Activated CD8-positive, alpha-beta memory T cell treated with anti-CD3 and anti-CD28 coated beads for 1 hour (primary cell): ENCODE data around the gene HNRNPM.
"Not testable (repeated sequence)": the region's sequence is repeated elsewhere in the genome, so short reads cannot be mapped to it uniquely, and the experiment has no call there.

Experiments used
- DNase-seq, 2 donors: peaks; one replicate each; pipeline ENCODE4 v3.0.0-alpha.2; 2020; ENCODE audit warnings: low read depth in 1 of 2; ENCODE audit errors: extremely low read depth in 1 of 2

The HNRNPM gene, protein sequence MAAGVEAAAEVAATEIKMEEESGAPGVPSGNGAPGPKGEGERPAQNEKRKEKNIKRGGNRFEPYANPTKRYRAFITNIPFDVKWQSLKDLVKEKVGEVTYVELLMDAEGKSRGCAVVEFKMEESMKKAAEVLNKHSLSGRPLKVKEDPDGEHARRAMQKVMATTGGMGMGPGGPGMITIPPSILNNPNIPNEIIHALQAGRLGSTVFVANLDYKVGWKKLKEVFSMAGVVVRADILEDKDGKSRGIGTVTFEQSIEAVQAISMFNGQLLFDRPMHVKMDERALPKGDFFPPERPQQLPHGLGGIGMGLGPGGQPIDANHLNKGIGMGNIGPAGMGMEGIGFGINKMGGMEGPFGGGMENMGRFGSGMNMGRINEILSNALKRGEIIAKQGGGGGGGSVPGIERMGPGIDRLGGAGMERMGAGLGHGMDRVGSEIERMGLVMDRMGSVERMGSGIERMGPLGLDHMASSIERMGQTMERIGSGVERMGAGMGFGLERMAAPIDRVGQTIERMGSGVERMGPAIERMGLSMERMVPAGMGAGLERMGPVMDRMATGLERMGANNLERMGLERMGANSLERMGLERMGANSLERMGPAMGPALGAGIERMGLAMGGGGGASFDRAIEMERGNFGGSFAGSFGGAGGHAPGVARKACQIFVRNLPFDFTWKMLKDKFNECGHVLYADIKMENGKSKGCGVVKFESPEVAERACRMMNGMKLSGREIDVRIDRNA

DNA sequence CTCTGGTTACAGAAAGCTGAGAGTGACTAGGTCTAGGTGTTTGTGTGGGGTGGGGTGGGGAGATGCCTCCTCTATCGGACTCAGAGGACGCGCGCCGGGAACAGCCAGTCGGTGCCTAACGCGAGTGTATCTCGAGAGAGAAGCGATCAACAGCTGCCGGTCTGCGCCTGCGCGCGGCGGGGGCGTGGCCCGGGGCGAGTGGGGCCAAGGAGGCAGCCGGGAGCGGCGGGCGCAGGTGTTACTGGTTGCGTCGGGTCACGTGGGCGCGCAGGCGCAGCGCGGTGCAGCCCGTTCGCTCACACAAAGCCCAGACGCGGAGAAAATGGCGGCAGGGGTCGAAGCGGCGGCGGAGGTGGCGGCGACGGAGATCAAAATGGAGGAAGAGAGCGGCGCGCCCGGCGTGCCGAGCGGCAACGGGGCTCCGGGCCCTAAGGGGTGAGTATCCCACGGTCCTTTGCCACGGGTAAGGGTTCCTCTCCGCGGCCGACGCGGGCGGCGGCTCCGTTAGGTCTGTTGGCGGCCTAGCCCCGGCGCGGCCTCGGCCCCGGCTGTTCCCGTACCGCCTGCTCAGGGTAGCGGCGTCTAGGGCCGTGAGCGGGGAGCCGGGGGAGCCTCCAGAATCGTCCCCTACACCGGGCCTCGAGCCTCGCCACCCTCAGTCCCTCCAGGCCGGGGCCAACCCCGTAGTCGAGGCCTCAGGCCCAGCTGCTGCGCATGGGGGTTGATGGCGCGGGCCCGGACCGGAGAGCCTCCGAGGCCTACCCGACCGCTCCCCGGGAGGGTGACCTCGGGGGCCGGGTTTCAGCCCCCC lies at the start of gene HNRNPM:
TSS of gene HNRNPM (plus strand) at position 299 of the 811 bp plus-strand sequence. CDS start at position 323, 24 bp downstream.
- DNase-seq = peak; percentile 100

DNA sequence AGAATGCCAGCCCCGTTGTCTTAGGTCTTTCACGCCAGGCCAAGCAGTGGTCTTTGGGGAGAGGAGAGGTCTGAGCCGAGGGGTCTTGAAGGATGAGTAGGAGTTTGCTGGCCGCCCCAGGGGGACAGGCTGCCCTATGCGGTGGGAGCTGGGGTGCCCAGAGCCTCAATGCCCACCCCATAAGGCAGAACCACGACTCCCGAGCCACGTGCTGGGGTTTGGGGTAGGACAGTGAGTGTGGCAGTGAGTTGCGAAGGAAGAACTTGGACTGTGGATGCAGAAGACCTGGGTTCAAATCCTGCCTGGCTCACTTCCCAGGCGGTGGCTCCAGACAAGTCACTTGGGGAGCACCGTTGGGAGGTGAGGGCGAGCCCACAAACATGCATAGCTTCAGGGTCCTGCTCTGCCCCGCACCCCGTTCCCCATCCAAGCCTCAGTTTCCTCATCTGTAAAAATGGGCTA lies 49.1 kb upstream of the HNRNPM start:
- DNase-seq = no peak

DNA sequence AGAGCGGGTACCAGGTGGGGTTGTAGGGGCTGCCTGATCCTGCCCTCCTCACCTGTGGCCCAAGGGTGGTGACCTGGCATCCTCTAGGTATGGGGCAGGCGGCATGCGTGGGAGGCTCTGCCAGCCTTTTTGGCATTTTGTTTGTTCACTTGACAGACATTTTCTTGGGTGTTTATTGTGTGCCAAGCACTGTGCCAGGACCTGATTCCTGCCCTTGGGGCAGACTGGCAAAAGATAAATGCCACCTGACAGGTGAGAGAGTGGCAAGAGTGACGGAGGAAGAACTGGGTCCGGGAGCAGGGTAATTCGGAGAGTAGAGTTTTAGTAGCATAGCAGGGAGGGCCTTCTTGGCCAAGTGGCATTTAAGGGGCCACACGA lies 48.6 kb upstream of the HNRNPM start:
- DNase-seq = no peak

DNA sequence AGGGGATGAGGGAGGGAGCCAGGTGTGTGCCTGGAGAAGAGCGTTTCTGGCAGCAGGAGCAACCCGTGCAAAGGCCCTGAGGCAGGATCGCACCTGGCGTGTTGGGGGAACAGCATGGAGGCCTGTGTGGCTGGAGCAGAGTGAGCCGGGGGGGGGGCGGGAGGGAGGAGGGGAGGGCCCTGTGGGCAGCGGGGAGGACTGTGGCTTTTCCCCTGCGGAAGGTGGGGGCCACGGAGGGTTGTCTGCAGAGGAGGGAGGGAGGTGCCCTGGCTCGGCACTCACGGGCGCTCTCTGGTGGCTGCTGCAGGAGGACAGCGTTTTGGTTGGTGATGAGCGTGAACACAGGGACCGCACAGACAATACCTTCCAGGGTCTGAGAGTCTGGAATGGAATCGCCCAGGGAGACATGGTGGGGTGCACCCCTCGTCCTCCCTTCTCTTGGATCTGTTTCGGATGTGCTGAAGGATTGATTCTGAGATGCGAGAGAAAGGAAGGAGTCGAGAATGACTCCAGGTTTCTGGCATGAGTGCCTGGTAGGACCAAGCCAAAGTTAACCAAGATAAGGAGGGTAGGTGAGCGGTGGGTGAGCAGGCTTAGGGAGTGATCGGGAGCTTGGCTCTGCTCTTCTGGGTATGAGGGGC lies 48.1 kb upstream of the HNRNPM start:
- peak in 1 of 2 donors; percentile 52 for DNase-seq

DNA sequence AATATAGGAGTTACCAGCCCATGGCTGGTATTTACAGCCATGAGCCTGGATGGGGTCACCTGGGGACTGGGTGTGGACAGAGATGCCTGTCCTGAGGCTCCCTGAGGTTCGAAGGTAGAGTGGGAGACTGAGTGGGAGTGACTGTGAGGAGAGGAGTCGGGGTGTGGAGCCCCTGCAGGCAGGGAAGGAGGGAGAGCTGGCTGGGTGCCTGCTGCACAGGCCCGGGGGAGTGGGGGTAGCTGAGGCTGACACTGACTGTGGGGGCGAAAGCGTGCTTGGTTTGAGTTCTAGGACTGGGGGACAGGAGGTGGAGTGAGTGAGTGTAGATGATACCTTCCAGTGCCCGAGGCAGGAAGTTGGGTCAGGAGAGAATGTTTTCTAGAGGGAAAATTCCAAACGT lies 47.5 kb upstream of the HNRNPM start:
- DNase-seq = no peak

GRCh38 chr19:8397746-8398310 lies 46.9 kb upstream of the HNRNPM start:
- DNase-seq = no peak

- no peak for DNase-seq
These were observed 46.4 kb upstream of the HNRNPM start for GRCh38 chr19:8398311-8398771.

- DNase-seq = no peak
These were observed 45.0 kb upstream of the HNRNPM start for GRCh38 chr19:8399681-8400188.

DNA sequence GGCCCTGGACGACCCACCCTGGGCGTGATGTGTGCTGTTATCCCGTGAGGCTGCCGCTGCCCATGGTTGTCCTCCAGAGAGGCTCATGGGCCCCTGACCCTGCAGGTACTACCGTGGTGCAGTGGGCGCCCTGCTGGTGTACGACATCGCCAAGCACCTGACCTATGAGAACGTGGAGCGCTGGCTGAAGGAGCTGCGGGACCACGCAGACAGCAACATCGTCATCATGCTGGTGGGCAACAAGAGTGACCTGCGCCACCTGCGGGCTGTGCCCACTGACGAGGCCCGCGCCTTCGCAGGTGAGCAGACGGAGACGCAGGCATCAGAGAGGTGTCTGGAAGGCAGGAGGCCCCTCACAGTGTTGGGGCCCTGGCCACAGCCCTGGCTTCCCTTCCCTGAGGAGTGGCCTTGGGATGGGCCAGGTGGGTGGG lies 42.8 kb upstream of the HNRNPM start:
- no peak for DNase-seq

DNA sequence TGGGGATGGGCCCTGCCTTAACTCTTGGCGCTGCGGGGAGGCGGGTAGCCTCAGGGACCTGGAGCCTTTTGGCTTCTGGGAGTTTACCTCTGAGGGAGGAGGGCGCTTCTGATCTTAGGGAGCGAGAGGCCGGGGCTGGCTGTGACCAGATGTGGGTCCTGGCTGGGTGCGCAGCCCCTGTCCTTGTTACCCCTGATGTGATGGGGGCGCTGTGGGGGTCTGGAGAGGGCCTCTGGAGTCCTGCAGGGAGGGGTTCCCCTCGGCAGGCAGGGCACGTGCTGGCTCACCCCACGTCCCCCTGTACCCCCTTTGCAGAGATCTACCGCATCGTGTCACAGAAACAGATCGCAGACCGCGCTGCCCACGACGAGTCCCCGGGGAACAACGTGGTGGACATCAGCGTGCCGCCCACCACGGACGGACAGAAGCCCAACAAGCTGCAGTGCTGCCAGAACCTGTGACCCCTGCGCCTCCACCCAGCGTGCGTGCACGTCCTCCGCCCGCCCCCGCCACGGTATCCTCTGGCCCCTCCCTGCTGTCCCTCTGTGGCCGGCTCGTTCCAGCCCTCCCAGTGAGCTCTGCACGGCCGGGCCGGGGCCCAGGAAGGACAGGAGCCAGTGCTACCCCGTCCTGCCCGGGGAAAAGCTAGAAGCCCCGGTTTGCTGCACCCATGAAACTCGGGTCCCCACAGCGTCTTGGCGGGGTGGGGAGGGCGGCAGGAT lies 41.5 kb upstream of the HNRNPM start:
- no peak for DNase-seq

DNA sequence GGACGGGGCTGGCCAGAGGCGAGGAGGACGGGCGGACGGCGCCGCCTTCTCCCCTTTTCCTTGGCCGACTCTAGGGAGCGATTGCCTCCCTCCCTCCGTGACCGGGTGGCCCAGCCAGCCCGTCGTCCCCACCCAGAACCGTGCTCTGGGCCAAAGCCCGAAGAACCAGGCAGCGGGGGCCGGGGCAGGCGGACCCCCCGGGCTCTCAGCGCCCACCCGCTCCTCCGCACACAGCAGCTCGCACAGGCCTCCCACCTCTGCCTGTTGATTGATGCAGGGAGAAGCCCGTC lies 41.0 kb upstream of the HNRNPM start:
- no peak for DNase-seq

GRCh38 chr19:8404391-8405151 lies 40.2 kb upstream of the HNRNPM start:
- no peak for DNase-seq

DNA sequence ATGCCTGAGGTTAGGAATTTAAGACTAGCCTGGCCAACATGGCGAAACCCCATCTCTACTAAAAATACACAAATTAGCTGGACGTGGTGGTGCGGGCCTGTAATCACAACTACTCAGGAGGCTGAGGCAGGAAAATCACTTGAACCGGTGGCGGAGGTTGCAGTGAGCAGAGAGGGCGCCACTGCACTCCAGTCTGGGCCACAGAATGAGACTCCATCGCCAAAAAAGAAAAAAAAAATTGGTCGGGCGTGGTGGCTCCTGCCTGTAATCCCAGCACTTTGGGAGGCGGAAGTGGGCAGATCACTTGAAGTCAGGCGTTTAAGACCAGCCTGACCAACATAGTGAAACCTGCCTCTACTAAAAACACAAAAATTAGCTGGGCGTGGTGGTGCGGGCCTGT lies 34.1 kb upstream of the HNRNPM start:
- not testable (repeated sequence) for DNase-seq

DNA sequence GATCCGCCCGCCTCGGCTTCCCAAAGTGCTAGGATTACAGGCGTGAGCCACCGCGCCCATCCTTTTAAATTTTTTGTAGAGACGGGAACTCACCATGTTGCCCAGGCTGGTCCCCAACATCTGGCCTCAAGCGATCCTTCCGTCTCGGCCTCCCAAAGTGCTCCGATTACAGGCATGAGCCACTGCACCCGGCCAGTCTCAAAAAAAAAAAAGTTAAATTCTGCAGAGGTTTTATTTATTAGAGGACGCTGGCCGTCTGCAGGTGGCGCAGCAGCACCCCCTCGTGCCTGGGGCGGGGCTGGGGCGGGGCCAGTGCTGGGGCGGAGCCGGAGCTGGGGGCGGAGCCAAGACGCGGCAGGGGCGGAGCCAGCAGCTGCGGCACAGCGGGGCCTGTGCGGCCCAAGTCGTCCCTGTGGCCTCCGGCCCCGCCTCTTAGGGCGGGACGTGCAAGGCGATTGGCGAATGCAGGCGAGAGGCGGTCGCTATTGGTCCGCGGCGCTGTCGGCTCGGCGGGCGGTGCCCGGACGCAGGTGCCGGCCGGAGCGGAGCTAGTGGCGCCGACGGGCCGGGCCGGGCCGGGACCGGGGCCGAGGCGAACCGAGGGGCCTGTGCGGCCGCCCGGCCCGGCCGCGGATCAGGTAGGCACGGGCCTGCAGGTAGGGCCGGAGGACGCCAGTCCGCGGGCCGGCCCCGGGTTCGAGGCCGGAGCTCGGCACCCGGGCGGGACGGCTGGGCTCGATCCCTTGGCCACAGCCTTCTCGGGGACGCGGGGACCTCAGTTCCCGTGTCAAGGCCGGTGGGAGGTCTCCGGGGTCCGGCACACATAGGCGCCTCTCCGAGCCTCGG lies 31.8 kb upstream of the HNRNPM start, which contains the start of gene MARCHF2:
TSS of gene MARCHF2 (plus strand) at position 523 of the 846 bp plus-strand sequence. CDS start 8,536 bp downstream, outside the sequence.
- DNase-seq = peak; percentile 82 to 92

- DNase-seq = no peak
These were observed 31.2 kb upstream of the HNRNPM start for GRCh38 chr19:8413629-8413995.

- no peak for DNase-seq
These were observed 28.0 kb upstream of the HNRNPM start for GRCh38 chr19:8416796-8417195.

DNA sequence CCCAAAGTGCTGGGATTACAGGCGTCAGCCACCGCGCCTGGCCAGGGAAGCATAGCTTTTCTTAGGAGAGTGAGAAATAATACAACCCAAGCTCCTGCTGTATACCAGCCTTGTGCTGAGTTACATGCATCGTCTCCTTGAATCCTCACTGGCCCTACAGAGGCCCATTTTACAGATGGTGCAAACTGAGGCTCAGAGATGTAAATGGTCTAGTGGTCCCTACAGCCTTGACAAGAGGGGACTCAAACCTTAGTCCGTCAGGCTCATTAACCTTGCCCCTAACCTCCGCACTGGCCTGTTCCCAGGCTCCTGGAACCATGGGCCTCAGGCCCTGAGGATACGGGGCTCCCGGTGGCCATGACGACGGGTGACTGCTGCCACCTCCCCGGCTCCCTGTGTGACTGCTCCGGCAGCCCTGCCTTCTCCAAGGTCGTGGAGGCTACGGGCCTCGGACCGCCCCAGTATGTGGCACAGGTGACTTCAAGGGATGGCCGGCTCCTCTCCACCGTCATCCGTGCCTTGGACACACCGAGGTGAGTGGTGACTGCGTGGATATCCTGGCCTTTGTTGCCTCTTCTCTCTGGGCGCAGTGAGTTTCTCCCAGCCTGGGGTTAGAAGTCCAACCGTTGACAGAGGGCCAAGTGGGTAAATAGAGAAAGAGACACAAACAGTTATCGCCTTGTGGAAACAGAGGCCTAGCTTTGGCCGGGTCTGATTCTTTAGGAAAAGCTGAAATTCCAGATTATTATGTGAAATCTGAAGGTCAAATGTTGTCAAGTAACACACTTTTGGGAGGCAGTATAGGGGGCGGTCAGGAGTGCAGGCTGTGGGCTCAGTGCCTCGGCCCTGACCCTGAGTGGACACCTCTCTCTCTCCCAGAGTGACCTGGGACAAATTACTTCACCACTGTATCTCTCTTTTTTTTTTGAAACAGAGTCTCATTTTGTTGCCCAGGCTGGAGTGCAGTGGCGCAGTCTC lies 23.0 kb upstream of the HNRNPM start:
- DNase-seq = no peak
